Urothelium cell line (cell line): ENCODE data around the gene ATF7IP2.
"Not testable (repeated sequence)": the region's sequence is repeated elsewhere in the genome, so short reads cannot be mapped to it uniquely, and the experiment has no call there.

ENCODE experiments used
- DNase-seq: peaks from one replicate; pipeline ENCODE4 v3.0.0; 2011; ENCODE audit warnings: low spot score, mixed read lengths
- FAIRE-seq: peaks from 2 replicates; lab custom pipeline; 2011; peaks lifted over from hg19 to GRCh38; lab: Jason Lieb, UNC

ATF7IP2 gene

DNA sequence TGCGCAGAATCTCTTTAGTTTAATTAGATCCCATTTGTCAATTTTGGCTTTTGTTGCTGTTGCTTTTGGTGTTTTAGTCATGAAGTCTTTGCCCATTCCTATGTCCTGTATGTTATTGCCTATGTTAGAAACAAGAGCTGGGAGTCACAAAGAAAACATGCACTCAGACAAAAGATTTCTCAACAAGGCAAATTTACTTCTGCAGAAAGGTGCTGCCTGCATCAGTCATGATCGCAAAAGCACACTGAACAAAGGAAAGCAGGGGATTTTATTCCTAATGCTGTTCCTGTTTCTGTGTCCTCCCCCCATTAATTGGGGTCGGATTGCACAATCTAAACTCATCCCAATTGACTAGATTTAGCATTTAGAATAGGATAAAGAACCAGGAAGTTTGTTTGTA is 55.9 kb downstream of the ATF7IP2 start:
- DNase-seq = no peak

DNA sequence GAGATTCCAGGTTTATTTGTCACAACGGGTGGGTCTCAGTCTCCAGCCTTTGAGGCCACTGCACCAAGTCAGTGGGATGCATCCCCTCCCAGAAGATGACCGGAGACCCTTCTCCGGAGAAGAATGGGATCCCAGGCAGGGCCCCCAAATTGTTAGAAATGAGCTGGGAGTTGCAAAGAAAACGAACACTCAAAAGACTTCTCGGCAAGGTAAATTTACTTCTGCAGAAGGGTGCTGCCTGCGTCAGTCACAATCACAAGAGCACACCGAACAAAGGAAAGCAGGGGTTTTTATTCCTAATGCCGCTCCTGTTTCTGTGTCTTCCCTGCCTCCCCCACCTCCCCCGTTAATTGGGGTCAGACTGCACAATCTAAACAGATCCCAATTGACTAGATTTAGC is 61.4 kb downstream of the ATF7IP2 start:
- FAIRE-seq = no peak
- no peak for DNase-seq

More for the DNA sequence above, 55.9 kb downstream of the ATF7IP2 start:
- no peak for FAIRE-seq

DNA sequence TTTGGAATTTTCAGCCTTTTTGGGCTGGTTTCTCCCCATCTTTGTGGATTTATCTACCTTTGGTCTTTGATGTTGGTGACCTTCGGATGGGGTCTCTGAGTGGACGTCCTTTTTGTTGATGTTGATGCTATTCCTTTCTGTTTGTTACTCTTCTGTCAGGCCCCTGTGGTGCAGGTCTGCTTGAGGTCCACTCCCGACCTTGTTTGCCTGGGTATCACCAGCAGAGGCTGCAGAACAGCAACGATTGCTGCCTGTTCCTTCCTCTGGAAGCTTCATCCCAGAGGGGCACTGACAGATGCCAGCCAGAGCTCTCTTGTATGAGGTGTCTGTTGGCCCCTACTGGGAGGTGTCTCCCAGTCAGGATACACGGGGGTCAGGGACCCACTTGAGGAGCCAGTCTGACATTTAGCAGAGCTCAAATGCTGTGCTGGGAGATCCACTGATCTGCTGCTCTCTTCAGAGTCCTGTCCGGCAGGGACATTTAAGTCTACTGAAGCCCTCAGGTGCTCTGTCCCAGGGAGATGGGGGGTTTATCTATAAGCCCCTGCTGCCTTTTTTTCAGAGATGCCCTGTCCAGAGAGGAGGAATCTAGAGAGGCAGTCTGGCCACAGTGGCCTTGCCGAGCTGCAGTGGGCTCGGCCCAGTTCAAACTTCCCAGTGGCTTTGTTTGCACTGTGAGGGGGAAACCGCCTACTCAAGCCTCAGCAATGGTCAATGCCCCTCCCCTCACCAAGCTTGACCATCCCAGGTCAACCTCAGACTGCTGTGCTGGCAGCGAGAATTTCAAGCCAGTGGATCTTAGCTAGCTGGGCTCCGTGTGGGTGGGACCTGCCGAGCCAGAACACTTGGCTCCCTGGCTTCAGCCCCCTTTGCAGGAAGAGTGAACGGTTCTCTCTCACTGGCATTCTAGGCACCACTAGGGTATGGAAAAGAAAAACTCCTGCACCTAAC is 66.6 kb downstream of the ATF7IP2 start:
- not testable (repeated sequence) for DNase-seq, FAIRE-seq

DNA sequence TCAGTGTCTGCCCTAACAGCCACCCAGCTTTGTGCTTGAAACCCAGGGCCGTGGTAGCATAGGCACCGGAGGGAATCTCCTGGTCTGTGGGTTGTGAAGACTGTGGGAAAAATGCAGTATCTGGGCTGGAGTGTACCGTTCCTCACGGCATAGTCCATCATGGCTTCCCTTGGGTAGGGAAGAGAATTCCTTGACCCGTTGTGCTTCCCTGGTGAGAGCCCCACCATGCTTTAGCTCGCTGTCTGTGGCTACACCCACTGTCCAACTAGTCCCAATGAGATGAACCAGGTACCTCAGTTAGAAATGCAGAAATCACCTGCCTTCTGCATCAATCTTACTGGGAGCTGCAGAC is 67.3 kb downstream of the ATF7IP2 start:
- FAIRE-seq (no peak), DNase-seq (no peak)

DNA sequence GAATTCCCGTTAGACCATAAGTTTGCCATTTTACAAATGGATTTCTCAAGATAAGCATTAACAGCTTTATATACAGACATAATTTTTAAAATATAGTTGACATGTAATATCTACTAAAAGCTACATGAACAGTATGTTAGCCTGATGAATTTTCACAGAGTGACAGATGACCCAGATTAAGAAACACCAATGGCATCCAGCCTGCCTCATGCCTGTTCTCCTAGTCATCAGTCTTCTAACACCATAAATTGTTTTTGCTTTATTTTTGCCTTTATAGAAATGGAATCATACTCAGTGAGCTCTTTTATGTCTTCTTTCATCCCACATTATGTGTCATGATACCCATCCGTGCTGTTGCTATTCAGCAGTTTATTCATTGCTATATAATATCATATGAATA is 80.0 kb downstream of the ATF7IP2 start:
- FAIRE-seq = no peak

DNA sequence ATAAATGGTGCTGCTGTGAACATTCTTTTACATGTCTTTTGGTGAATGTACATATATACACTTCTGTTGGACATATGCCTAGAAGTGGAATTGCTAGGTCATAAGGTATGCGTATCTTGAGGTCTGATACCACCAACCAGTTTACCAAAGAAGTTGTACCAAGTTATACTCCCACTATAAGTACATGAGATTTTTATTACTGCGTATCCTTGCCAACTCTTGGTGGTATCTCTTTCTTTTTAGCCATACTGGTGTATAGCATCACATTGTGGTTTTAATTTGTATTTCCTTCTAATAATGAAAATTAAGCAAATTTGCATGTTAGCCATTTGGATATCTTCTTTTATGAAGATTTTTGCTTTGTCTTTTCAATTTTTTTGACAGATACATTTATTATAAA is 80.5 kb downstream of the ATF7IP2 start:
- DNase-seq = no peak
- no peak for FAIRE-seq

More for the DNA sequence above, 80.0 kb downstream of the ATF7IP2 start:
- DNase-seq = no peak

DNA sequence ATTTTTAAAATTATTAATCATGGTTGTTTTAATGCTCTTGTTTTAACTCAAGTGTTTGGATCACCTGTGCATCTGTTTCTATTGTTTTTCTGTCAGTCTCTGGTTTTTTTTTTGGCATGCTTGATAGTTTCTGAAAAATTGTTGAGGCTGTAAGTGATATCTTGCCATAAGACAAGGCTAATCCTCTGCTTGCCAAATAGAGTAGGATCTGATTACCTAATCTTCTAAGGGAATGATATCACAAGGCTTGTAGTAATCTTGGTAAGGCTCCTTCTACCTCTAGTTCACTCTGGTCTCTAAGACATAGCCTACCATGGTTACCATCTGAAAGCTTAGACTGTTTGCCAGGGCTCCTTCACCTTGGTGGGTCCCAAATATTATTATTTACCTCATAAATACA is 81.0 kb downstream of the ATF7IP2 start:
- no peak for FAIRE-seq
- DNase-seq = no peak

DNA sequence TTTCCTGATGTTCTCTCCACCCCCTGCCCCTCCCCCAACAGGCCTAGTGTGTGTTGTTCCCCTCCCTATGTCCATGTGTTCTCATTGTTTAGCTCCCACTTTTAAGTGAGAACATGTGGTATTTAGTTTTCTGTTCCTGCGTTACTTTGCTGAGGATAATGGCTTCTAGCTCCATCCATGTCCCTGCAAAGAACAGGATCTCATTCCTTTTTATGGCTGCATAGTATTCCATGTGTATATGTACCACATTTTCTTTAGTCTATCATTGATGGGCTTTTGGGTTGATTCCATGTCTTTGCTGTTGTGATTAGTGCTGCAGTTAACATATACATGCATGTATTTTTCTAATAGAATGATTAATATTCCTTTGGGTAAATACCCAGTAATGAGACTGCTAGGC is 90.8 kb downstream of the ATF7IP2 start:
- not testable (repeated sequence) for DNase-seq, FAIRE-seq

DNA sequence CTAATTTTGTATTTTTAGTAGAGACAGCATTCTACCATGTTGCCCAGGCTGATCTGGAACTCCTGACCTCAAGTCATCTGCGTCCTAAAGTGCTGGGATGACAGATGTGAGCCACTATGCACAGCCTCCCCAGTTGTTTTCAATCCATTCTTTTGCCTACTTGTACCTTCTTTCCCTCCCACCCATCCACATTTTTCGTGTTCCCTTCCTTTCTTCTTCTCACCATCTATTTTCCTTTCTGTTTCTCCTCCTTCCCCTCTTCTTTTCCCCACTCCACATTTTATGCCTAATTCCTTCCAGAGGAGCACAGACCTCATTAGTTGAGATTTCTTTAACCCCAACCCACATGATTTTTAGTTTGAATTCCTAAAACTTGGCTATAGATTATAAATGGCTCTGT is 94.3 kb downstream of the ATF7IP2 start:
- FAIRE-seq = no peak

DNA sequence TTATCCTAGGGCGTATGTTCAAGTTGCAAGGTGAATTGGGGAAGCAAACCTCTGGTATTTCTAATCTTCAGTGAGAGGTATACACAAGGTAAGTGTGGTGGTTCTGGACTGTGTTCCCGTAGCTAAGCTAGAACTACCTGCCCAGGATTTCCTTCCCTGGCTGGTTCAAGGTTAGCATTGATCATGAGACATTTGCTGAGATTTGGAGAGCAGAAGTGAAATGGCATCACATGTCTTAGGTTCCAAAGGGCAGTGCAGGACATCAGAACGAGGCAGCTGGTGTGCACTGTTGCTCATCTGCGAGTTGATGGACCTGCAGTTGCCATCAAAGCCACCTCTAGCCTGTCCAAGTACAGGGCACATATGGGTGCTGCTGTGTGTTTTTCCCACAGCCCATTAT is 99.3 kb downstream of the ATF7IP2 start:
- FAIRE-seq (peak; percentile 30), DNase-seq (no peak)

More for the DNA sequence above, 94.3 kb downstream of the ATF7IP2 start:
- no peak for DNase-seq

DNA sequence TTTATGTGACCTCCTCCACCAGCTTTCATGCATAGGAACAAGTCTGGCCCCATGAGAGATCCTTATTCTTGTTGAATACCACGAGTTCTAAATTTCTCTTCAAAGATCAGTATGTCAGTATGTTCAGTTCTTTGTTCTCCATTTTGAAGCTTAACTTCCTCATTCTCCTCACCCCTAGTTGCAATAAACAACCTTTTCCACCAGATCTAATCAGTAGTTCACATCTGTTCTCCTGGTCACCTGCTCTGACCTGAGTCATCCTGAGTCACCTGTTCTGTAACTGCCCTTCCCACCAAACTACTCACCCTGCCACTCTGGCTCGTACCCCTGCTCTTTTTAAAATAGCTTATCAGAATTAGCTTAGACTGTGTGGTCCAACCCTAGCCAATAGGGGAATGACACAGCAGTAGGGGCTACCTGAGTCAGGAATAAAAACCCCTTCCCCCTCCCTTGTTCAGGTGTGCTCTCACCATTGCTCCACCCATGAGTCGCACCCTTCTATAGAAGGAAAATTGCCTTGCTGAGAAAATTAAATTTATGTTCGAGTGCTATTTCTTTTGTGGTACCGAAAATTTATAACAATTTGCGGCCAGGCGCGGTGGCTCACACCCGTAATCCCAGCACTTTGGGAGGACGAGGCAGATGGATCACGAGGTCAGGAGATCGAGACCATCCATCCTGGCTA is 100.0 kb downstream of the ATF7IP2 start:
- no peak for FAIRE-seq
- DNase-seq = no peak

DNA sequence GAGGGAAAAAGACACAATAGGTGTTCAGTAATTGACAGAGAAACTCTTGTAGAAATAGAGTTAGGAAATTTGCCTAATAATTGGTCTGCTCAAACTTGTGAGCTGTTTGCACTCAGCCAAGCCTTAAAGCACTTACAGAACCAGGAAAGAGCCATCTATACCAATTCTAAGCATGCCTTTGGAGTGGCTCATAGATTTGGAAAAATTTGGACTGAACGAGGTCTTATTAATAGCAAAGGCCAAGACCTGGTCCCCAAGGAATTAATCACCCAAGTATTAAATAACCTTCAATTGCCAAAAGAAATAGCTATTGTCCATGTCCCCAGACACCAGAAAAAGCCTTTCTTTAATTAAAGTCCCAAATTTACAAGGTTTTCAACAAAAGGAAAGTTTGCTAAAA is 104.3 kb downstream of the ATF7IP2 start:
- FAIRE-seq = no peak

DNA sequence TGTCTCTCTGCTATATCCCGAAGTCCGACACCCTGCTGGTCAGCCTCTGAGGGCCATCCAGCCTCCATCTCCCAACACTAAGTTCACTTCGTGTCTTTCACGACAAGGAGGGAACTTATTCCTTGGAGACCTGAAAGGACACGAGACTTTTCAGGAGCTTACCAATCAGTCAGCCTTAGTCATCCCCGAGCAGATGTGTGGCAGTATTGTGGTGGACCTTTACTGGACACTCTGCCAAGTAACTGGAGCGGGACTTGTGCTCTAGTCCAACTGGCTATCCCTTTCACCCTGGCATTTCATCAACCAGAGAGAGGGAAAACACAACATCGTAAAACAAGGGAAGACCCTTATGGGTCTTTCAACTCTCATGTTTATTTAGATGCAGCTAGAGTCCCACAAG is 107.4 kb downstream of the ATF7IP2 start:
- DNase-seq = no peak
- FAIRE-seq = no peak

More for the DNA sequence above, 104.3 kb downstream of the ATF7IP2 start:
- DNase-seq = no peak

DNA sequence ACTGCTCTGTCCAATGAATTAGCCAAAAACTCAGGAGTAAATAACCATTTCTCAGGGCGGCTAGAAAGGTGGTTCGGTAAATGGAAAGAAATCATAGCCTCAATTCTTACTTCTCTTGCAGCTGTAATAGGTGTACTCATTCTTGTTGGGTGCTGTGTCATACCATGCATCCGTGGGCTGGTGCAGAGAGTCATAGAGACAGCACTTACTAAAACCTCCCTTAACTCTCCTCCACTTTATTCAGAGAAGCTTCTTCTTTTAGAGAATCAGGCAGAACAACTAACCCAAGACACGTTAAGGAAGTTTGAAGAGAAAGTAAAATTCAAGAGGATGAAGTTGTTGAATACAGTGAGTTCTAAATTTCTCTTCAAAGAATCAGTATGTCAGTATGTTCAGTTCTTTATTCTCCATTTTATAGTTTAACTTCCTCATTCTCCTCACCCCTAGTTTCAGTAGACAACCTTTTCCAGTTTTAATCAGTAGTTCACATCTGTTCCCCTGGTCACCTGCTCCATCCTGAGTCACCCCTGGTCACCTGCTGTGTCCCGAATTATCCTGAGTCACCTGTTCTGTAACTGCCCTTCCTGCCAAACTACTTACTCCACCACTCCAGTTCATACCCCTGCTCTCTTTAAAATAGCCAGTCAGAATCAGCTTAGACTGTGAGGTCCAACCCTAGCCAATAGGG is 108.6 kb downstream of the ATF7IP2 start:
- no peak for DNase-seq
- FAIRE-seq = no peak

DNA sequence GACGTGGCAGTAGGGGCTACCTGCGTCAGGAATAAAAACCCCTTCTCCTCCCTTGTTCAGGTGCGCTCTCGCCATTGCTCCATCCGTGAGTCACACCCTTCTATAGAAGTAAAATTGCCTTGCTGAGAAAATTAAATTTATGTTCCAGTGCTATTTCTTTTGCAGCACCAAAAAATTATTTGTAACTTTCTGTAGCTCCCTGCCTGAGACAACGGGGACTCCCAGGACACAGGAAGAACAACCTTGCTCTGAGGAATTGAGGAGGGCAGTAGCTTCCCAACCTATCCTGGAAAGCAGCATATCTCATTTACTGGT is 109.1 kb downstream of the ATF7IP2 start:
- no peak for FAIRE-seq

DNA sequence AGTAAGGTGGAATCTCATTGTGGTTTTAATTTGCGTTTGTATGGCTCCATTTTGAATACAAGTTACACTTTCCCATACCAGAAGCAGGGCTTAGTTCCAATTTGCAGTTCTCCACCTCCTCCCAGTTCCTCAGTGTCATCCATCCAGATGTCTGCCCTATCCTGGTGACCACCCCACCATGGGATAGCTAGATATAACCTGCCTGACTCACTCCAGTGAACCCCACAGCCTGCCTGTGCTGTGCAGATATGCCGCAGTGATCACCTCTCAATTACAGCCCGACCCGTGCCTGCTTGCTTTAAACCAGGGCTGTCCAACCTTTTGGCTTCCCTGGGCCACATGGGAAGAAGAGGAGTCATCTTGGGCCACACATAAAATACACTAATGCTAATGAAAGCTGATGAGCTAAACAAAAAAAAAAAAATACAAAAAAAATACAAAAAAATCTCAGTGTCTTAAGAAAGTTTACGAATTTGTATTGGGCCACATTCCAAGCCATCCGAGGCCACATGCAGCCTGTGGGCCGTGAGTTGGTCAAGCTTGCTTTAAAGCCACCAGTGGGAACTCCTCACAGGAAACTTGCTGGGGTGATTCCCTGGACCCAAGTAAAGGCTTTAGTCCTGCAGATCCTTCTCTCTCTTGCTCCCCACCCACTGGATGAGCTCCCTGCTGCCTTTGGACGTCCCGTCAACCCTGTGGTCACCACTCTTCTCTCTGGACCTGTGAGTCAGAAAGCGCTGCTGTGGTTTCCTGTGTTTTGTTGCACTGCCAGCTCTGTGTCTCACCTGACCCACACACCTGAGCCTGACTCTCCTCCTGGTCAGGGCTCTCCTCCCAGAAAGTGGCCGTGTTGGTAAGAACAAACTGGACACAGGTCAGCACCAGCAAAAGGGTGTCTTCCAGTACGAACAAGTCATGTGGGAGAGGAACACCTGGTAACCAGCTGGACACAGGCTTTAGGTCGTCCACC is 111.6 kb downstream of the ATF7IP2 start:
- FAIRE-seq (no peak), DNase-seq (no peak)

More for the DNA sequence above, 109.1 kb downstream of the ATF7IP2 start:
- no peak for DNase-seq

DNA sequence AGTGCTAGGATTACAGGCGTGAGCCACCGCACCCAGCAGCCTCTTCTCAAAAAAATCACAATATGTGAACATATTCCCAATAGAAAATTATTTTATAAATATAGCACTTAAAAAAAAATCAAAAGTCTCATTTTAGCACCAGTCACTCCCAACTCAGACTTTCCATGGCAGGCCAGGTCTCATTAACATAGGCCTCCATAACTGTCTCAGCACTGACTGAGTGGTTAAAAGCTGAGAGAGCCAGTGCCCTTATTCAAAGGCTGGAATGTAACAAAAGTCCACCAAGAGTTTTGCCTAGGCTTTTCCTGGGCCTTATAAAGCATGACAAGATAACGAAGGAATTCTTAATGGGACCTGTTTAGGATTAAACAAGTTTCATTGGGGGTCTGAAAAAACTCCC is 114.7 kb downstream of the ATF7IP2 start:
- FAIRE-seq = no peak

DNA sequence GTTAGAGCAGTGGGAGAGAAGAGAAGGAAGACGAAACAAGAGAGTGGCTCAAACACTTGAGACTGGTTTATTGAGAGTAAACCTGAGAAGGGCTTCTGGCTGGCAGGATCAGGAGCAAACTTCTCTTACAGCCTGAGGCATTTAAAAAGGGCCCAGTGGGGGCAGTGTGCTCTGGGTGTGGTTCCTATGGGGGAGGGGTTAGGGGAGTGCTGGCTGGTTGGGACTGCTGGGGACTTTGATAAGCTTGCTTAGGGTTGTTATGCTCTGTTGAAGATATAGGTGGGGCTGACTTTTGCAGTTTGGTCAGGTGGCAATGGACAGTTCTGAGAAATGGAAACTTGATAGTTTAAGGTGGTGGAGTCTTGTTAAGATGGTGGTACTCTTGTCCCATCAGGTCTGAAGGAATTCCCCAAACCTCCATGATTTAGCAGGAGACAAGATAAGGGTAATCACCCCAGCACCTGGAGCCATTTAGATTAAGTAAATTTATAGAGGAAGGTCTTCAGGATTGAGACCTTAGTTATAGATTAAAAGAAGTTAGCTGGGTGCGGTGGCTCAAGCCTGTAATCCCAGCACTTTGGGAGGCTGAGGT is 115.3 kb downstream of the ATF7IP2 start:
- no peak for FAIRE-seq
- DNase-seq = no peak

More for the DNA sequence above, 114.7 kb downstream of the ATF7IP2 start:
- DNase-seq = no peak

DNA sequence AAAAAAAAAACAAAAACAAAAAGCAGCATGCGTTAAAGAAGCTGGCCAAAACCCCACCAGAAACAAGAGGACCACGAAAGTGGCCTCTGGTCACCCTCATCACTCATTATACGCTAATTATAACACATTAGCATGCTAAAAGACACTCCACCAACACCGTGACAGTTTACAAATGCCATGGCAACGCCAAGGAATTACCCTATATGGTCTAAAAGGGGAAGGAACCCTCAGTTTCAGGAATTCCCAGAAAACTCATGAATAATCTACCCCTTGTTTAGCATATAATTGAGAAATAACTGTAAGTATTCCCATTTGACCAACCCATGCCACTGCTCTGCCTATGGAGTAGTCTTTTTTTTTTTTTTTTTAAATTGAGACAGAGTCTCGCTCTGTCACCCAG is 116.9 kb downstream of the ATF7IP2 start:
- DNase-seq = no peak
- FAIRE-seq = no peak

DNA sequence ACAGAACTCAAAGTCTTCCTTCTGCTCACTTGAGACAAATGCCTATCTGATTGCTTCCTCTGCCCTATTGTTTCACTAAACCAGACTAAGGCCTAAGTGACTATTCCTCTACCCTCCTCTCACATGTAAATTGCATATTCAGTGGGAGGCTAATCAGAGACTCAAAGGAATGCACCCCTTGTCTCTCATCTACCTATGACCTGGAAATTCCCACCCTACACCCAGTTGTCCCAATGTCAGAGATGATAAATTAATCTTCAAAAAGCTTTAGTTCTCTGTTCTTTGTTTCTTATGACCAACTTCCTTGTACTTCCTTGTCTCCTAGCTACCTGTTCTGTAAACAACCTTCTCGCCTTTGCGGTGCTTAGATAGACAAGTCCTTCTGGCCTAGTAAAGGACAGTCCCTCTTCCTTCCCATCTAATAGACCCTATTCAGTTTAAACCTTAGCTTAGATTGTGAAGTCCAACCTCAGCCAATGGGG is 118.6 kb downstream of the ATF7IP2 start:
- no peak for FAIRE-seq
- no peak for DNase-seq
